HG02588 (cell line): ENCODE data around the gene ANK3.

Source experiments
- ATAC-seq: cut with Tn5 transposase; IDR thresholded peaks from one replicate; pipeline ENCODE4 v1.9.1; 2021; ENCODE audit warnings: mild to moderate bottlenecking, moderate library complexity; ENCODE audit not compliant: unreplicated experiment

ANK3 gene

DNA sequence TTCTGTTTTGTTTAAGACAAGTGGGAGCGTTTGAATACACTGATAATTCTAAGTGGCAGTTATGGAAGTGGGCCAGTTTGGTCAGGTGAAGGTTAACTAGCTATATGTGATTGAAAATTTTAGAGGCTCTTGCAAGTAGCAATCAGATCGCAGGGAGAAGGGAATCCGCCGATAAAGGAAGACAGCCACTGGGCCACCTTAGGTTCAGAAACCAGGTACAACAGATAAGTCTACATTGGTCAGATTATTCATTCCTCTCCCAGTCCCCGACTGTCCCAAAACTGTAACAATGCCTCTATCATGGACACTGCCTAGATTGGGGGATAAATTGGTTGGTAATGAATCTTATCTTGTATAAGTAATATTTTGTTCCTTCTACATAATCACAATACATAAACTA is 8.9 kb downstream of the ANK3 start:
- no peak for ATAC-seq

DNA sequence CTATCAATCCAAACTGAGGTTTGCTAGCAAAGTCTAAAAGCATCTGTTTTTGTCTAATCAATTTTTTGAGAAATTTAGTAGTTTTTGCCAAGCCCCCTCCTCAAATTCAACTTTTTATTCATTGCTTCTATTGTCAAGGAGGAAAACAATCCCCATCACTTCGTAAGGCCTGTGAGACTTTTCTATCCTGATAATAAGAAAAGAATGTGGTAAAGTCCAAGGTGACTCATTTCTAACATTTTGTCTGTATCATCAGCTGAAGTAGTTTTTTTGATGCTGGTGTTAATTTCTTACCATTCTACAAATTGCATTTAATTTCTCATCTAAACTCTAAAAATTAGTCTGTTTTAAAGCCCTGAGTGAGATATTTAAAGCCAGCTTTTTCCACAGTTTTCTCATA is 11.7 kb downstream of the ANK3 start:
- no peak for ATAC-seq

GRCh38 chr10:60377042-60377352 is 12.7 kb downstream of the ANK3 start:
- ATAC-seq, result no peak

GRCh38 chr10:60376221-60377041 is 13.2 kb downstream of the ANK3 start:
- no peak for ATAC-seq

GRCh38 chr10:60375293-60376004 is 14.2 kb downstream of the ANK3 start:
- ATAC-seq, result no peak

GRCh38 chr10:60374836-60375235 is 14.8 kb downstream of the ANK3 start:
- ATAC-seq, result no peak

DNA sequence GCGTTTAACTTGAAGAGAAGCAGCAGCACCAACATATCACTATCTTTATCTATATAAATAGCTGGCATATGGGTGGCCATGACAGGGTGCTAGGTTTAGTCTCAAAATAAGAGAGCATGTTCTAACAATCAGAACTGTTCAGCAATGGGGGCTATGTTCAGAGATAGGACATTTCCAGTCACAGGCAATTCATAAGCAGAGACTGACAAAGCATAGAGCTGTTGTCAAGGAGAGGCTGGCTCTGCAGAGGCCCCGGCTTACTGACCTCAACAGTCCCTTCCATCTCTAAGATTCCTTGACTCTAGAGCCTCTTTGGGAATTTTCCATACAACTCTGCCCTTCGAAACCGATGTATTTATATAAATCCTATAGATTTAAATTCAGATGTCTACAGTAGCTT is 17.2 kb downstream of the ANK3 start:
- no peak for ATAC-seq

DNA sequence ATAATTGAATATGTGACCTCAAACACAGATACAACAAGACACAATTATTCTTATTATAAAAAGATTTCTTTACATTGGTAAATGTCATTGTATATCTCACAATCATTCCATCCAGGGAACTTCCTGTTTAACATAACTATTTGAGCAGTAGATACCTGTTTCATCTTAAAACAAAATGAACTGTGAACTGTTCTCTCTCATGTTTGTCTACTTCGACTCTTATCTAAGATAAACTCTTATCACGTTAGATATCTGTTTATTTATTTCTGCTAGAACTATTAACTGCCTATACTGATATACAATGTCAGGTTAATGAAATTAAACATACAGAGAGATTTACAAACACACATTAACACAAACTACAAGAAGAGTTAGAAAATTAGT is 20.1 kb downstream of the ANK3 start:
- ATAC-seq, result no peak

DNA sequence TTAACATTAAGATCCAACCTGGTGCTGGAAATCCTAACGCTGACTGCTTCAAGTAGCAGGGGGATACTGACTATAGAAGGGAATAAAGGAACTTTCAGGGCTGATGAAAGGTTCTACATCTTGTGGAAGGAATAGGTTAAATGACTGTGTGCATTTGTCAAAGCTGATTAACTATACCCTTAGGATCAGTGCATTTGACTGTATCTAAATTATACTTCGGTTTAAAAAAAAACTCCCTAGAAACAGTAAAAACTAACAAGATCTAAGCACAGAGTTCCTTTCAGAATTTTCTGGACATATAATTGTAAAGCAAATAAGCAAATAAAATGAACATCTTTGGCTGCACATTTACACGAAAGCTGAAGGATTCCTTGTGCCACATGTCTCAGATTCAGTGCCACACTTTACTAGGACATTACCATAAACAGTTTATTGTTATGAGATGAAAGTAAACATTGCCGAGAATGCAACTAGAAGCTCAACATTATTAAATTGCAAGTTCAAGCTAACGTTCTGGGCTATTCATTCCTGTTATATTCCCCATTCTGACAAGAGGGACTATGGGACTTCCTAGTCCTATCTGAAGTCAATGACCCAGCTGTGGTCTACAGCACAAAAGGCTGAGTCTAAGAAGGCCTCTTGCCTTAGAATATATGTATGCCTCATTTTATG is 20.7 kb downstream of the ANK3 start:
- no peak for ATAC-seq

- ATAC-seq, result no peak
Observed at GRCh38 chr10:60367901-60368300, 21.8 kb downstream of the ANK3 start.

GRCh38 chr10:60367431-60367830 is 22.2 kb downstream of the ANK3 start:
- ATAC-seq, result no peak

DNA sequence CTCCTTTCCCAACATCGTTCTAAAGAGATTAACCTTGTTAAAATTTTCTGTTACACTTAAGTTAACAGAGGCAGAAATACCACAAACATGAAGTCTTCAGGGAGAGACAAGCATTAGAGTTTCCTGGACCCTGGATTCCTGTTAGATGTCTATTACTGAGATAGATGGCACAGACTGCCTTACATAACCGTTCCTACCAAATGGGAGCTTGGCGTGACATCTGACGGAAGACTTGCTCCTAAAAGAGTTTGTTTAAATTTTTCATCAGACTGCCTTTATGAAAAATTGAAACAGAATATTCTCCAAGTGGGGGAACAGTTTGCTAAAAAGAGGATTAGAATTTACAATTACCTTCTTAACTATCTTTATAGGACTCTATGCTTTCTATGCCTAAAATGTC is 22.7 kb downstream of the ANK3 start:
- ATAC-seq, result no peak

GRCh38 chr10:60363187-60363586 is 26.5 kb downstream of the ANK3 start:
- no peak for ATAC-seq

DNA sequence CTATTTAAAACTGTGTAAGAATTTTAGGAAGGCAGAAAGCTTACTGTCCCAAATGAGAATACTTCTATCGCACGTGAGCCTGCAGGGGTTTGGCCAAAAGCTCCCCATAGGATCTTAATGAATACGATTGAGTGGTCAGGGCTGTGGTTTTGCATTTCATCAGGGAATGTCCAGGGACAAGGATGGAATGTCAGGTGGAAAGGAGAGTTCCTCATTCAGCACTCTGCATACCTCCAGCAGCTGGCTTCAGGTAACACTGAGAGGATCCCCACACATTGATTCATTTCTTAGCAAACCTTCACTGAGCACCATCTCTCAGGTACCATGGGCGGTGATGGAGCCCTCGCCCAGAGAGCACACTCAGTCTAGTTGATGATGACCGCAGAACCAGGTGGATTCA is 27.2 kb downstream of the ANK3 start:
- no peak for ATAC-seq

GRCh38 chr10:60359066-60359465 is 30.6 kb downstream of the ANK3 start:
- no peak for ATAC-seq

DNA sequence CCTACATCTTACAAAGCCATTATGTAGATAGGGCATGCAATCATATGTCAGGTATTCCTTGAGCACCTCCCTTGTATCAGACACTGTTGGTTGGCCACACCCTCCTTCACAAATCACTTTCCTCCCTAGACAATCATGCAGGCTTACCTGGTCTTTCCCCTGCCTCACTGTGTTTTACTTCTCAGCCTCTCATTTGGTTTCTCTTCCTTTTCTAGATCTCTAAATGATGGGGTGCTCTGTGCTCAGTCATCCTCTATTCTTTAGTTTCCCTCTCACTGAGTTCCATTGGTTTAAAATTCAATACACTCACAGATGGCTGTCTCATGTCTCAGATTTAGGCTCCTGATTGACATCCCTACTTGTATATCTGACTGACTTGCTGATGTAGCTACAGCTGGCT is 31.4 kb downstream of the ANK3 start:
- ATAC-seq, result peak; percentile 93

- no peak for ATAC-seq
Observed at GRCh38 chr10:60353519-60354258, 36.0 kb downstream of the ANK3 start.

- ATAC-seq, result peak; percentile 49
Observed at GRCh38 chr10:60352105-60352504, 37.6 kb downstream of the ANK3 start.

DNA sequence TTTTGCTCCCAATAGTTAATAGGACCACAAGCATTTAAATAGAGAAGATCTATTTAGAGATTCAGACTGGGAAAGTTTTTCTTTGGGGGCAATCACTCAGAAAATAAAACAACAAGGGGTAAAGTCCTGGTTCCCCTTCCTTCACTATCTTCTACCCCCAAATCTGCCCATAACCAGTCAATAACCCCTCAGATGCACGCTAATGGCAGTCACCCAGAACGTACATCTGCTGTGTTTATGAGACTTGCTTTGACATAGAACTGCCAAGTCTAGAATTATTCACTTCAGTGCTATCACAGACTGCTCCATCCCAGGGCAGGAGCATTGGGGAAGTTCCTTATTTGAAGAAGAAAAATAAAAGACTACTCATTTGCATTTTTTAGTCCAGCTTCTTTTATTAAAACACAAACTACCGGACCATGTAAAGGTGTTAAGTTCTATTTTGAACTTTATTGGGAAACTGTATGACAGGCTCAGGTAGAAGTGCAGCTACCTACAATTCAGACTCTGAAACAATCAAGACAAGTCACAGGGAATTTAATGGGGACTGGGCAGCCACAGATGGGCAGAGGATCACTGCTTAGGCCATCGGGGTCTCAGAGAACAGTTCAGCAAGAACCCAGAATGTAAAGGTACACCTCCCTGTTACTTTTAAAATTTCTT is 38.4 kb downstream of the ANK3 start:
- ATAC-seq, result peak; percentile 46

DNA sequence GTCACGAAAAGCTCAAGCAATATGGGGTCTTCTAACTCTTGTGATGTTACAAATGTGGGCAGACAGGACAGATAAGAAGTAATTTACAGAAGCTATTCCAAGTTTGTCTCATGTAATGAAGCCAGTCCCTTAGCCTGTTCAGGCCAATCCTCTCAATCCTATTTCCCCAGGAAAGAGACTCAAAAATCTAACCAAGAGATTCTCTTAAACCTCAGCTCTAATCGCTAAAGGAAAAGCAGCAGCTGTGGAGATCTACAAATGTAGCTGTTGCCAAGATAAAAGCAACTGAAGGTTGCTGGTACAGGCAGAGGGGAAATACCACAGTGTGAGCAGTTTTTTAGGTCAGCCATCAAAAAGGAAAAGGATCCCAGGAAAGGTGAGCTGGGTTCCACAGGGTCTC is 39.3 kb downstream of the ANK3 start:
- ATAC-seq, result no peak

DNA sequence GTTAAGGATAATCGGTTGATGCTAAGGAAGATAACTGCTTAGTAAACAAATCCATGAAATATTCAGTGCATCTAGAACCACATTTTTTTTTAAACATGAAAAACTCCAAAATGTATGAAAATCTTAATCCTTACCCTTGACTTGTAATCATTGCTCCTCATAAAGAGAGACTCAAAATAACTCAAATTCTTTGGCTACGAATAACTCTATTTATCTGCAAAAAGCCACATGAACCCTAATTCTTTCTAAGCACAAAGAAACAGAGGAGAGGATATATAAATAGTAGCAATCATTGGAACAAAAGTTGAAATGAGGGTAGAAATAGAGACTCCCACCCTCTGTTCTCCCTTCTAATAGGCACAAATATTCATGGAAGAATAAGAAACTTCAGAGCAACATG is 40.2 kb downstream of the ANK3 start:
- ATAC-seq, result no peak
